ENCODE results near the gene CARD9.

- TF ChIP-seq POLR2AphosphoS5 (IDR thresholded peaks at IDR 0.05) (no peak), CTCF (IDR thresholded peaks at IDR 0.05) (no peak)
Observed at GRCh38 chr9:136368190-136368589, 5.3 kb downstream of the CARD9 start.

All from stomach (tissue), 4 donors.